Immature natural killer cell (primary cell): Measurements from ENCODE around the gene FGF22. TPM values are rescaled to one million over a fixed set of nuclear protein-coding genes. Genes with fewer than 3 reads are reported as not detected.

Experiments used
- DNase-seq, 3 donors: peaks; one replicate each; pipeline ENCODE4 v3.0.0; 2022; ENCODE audit warnings: mixed read lengths in 1 of 3
- H3K27ac Mint-ChIP-seq, 6 donors: one replicate each; pipeline ENCODE4 v1.8.0; 2020; ENCODE audit warnings: mixed read lengths in 6 of 6, mild to moderate bottlenecking in 5 of 6, inconsistent platforms in 4 of 6, moderate library complexity in 3 of 6
- H3K27me3 Mint-ChIP-seq, 3 donors: one replicate each; pipeline ENCODE4 v1.8.0; 2020 to 2021; ENCODE audit warnings: low read depth in 3 of 3, mild to moderate bottlenecking in 3 of 3, mixed read lengths in 3 of 3, moderate library complexity in 3 of 3, inconsistent platforms in 1 of 3
- H3K36me3 Mint-ChIP-seq, 3 donors: one replicate each; pipeline ENCODE4 v1.8.0; 2020; ENCODE audit warnings: mixed read lengths in 3 of 3, inconsistent platforms in 2 of 3, mild to moderate bottlenecking in 2 of 3
- H3K4me1 Mint-ChIP-seq, 2 donors: one replicate each; pipeline ENCODE4 v1.8.0; 2020; ENCODE audit warnings: inconsistent platforms in 2 of 2, mild to moderate bottlenecking in 2 of 2, mixed read lengths in 2 of 2, moderate library complexity in 1 of 2
- H3K4me3 Mint-ChIP-seq, 5 donors: one replicate each; pipeline ENCODE4 v1.8.0; 2020; ENCODE audit warnings: mild to moderate bottlenecking in 5 of 5, mixed read lengths in 5 of 5, inconsistent platforms in 3 of 5, moderate library complexity in 3 of 5
- H3K9me3 Mint-ChIP-seq, 6 donors: one replicate each; pipeline ENCODE4 v1.8.0; 2020; ENCODE audit warnings: mild to moderate bottlenecking in 6 of 6, mixed read lengths in 6 of 6, inconsistent platforms in 4 of 6, moderate library complexity in 3 of 6
- polyA plus RNA-seq, 3 donors: library from polyadenylated mRNA; unstranded; fragments of 300-500 nt; fragmentation: Illumina TruSeq; gene quantifications; one replicate each; pipeline ENCODE4 v1.2.3, GENCODE V29; 2021

The FGF22 gene
- polyA plus RNA-seq, 3 donors from 2014 or later, result 0.54 TPM; not detected in 2

DNA sequence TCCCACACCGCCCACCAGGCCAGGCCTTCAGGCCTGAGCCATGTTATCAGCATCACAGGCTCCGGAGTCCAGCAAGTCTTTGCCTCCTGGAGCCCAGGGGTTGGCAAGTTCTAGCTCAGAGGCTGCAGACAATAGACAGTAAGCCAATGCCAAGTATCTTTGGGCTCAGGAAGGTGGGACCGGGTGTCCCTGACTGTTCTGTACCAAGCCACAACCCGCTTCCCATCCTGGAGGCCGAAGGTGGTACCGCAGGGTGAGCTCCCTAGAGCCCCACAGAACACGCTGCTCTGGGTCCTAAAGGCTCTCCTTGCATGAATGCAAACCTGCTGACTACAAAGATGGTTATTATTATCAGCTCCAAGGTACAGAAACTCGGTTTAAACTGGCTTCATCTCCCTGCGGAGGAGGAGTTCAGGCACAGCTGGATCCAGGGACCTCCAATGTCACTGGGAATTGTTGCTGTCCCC, 31.0 kb downstream of the FGF22 start:
- H3K27me3 Mint-ChIP-seq, result peaks cover 9 to 14% (median 11%) of the 10 kb centered on the region in 3 donors
- no peak for DNase-seq
- H3K4me1 Mint-ChIP-seq, result peaks cover 0 to 2% of the 10 kb centered on the region in 2 donors
- H3K9me3 Mint-ChIP-seq, result peaks cover 0 to 3% (median 0%) of the 10 kb centered on the region in 6 donors
- no peak overlapping the region for H3K4me3 Mint-ChIP-seq
- H3K27ac Mint-ChIP-seq, result no peak overlapping the region
- no peaks in the 10 kb centered on the region for H3K36me3 Mint-ChIP-seq

GRCh38 chr19:674282-675151, 34.8 kb downstream of the FGF22 start:
- no peak overlapping the region for H3K4me3 Mint-ChIP-seq
- DNase-seq, result no peak
- H3K9me3 Mint-ChIP-seq, result no peaks in the 10 kb centered on the region
- H3K36me3 Mint-ChIP-seq, result no peaks in the 10 kb centered on the region
- H3K27ac Mint-ChIP-seq, result no peak overlapping the region
- peaks cover 0 to 3% of the 10 kb centered on the region in 2 donors for H3K4me1 Mint-ChIP-seq
- H3K27me3 Mint-ChIP-seq, result peaks cover 3 to 12% (median 11%) of the 10 kb centered on the region in 3 donors

DNA sequence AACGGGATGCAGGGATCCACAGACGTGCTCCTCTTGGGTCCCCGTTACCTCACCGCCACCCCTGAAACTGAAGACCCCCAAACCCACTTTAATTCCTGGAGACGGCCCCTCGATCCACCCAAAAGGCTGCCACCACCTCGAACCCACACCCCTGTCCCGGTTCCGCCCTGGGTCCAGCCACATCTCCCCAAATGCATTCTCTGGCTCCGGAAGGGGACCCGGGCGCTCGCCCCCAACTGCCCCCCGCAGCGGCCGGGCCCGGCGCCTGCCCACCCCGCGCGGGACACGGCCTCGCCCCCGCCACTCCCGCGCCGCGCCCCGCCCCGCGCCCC, 36.3 kb downstream of the FGF22 start:
- no peak for DNase-seq
- Mint-ChIP-seq H3K27ac (no peak overlapping the region), H3K27me3 (peaks cover 11 to 15% (median 15%) of the 10 kb centered on the region in 3 donors), H3K36me3 (no peaks in the 10 kb centered on the region), H3K4me1 (peaks cover 0 to 3% of the 10 kb centered on the region in 2 donors), H3K9me3 (no peaks in the 10 kb centered on the region), H3K4me3 (no peak overlapping the region)

- H3K27ac Mint-ChIP-seq, result no peak within 1 kb of the TSS
- no peaks in the 10 kb centered on the region for H3K36me3 Mint-ChIP-seq
- DNase-seq, result no peak
- H3K4me3 Mint-ChIP-seq, result peak within 1 kb of the TSS in 2 of 5 donors; percentile 14 to 33
- peaks cover 0 to 4% of the 10 kb centered on the region in 2 donors for H3K4me1 Mint-ChIP-seq
- no peaks in the 10 kb centered on the region for H3K9me3 Mint-ChIP-seq
- H3K27me3 Mint-ChIP-seq, result peaks cover 12 to 15% (median 15%) of the 10 kb centered on the region in 3 donors
These were observed 36.8 kb downstream of the FGF22 start, which contains the start of gene FSTL3 for GRCh38 chr19:676339-677105. Gene FSTL3 (plus strand): TSS chr19:676392. CDS start chr19:676424, 32 bp downstream.

DNA sequence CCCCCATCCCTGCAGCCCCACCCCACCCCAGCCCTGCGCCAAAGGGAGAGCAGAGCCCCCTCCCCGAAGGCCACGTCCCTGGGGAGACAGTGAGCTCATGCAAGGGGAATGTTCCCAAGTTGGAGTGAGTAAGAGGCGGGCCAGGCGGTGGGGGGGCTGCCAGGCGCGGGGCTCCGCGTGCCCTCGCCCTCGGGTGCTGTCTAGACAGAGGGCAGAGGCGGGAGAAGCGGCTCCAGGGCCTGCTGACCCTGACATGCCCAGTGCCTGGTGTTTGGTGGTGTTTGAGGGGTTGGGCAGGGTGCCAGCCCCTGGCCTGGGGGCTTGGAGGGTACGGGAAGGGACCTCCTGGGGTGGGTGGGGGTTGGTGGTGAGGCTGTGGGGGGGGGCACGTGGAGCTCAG, 37.5 kb downstream of the FGF22 start:
- Mint-ChIP-seq H3K27ac (no peak overlapping the region), H3K36me3 (no peaks in the 10 kb centered on the region), H3K4me1 (peaks cover 0 to 7% of the 10 kb centered on the region in 2 donors), H3K4me3 (no peak overlapping the region), H3K9me3 (no peaks in the 10 kb centered on the region), H3K27me3 (peaks cover 12 to 15% (median 15%) of the 10 kb centered on the region in 3 donors)
- no peak for DNase-seq

DNA sequence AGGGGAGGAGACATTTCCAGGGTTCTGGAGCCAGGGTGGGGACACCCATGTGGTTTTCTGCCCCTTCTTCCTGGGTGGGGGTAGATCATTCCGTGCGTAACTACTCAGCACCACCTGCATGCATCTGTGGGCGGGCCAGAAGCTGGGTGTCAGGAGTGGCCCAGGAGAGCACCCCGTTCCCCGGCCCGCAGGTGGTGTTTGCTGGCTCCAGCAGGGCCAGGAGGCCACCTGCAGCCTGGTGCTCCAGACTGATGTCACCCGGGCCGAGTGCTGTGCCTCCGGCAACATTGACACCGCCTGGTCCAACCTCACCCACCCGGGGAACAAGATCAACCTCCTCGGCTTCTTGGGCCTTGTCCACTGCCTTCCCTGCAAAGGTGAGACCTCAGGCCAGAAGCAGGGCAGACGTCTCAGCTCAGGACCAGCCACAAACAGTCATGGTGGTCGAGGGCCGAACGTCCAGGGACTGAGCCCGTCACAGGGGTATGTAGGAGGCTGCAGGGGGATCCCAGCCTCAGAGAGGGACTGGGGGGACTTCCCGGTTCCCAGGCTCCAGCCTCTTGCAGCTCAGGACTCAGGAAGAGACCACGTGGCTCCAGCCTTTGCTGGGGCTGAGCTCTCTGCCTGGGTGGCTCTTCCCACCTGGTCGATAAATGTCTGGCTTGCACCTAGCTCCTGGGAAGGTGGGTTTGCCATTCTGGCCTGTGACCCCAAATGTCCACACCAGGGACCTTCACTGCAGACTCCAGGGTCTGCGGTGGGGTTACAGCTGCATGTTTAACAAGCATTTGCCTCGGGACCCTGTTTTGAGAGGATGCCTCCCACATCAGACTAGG, 38.1 kb downstream of the FGF22 start:
- peaks cover 0 to 7% of the 10 kb centered on the region in 2 donors for H3K4me1 Mint-ChIP-seq
- H3K27ac Mint-ChIP-seq, result no peak overlapping the region
- H3K9me3 Mint-ChIP-seq, result no peaks in the 10 kb centered on the region
- peaks cover 12 to 15% (median 15%) of the 10 kb centered on the region in 3 donors for H3K27me3 Mint-ChIP-seq
- no peak overlapping the region for H3K4me3 Mint-ChIP-seq
- no peaks in the 10 kb centered on the region for H3K36me3 Mint-ChIP-seq
- DNase-seq, result no peak

DNA sequence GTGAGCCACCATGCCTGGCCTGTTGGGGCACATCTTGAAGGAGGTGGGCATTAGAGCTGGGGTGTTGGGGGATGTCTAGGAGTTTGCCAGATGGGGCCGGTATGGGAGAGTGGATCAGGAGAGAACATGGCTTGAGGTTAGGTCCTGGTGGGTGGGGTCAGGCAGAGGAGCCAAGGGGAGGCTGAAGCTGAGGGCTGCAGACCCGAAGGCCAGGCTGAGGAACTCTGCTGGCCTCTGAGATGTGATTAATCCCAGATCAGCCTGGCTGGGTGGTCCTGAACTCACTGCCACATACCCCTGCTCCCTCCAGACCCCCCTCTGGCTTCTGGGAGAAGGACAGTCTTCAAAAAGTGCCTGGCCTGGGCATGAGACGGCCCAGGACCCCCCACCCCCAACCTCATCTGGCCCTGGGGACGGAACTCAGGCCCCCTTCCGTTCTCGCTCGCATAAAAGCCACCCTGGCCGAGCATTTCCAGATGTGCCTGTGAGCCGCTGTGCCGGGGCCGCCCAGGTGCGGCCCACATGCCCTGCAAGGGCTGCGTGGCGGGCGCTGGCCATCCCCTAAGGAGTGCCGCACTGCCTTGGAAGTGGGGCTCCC, 39.2 kb downstream of the FGF22 start:
- no peak for DNase-seq
- H3K27me3 Mint-ChIP-seq, result peaks cover 11 to 13% (median 12%) of the 10 kb centered on the region in 3 donors
- peak overlapping the region in 4 of 6 donors; percentile 16 to 83 (median 44) for H3K27ac Mint-ChIP-seq
- no peaks in the 10 kb centered on the region for H3K36me3 Mint-ChIP-seq
- peak overlapping the region in 4 of 5 donors; percentile 54 to 68 (median 60) for H3K4me3 Mint-ChIP-seq
- H3K9me3 Mint-ChIP-seq, result no peaks in the 10 kb centered on the region
- peaks cover 0 to 7% of the 10 kb centered on the region in 2 donors for H3K4me1 Mint-ChIP-seq

DNA sequence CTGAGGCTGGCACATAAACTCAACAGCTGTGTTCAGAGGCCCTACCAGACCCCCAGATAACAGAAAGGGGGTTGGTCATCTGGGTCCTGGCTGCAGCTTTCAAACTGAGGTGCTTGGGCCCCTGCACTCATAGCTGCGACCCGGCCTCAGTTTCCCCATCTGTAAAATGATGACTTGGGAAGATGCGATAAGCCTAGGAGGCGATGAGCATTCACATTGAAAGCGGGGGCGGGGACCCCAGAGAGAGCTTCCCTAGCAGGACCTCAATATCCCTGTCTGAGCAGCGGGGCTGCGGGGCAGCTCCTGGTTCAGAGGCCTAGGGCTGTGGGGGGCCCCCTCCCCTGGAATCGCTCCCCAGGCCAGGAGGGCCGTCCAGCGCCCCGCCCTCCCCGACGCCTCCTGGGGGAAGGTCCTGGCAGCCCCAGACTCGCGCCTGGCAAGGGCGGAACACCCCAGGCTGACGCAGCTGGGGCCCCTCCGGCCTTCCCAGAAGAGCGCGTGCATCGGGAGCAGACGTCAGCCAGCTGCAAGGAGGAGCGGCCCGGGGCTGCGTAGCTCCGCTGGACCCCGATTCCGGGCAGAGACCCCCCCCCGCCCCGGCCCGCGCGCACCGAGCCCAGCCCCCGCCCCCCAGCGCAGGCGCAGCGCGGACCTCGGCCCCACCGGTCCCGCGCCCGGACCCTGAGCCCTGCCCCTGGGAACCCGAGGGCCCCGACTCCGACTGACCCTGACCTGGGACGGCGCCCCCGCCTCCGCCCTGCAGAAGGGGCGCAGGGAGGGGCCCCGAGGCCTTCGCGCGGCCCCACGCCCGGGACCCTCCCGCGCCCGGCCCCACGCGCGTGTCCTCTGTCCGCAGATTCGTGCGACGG, 40.0 kb downstream of the FGF22 start:
- H3K4me1 Mint-ChIP-seq, result peaks cover 0 to 7% of the 10 kb centered on the region in 2 donors
- peak in 1 of 3 donors; percentile 28 for DNase-seq
- H3K9me3 Mint-ChIP-seq, result no peaks in the 10 kb centered on the region
- H3K4me3 Mint-ChIP-seq, result peak overlapping the region; percentile 48 to 99 (median 65)
- H3K27me3 Mint-ChIP-seq, result peaks cover 8 to 13% (median 12%) of the 10 kb centered on the region in 3 donors
- H3K27ac Mint-ChIP-seq, result peak overlapping the region in 1 of 6 donors; percentile 69
- no peaks in the 10 kb centered on the region for H3K36me3 Mint-ChIP-seq

DNA sequence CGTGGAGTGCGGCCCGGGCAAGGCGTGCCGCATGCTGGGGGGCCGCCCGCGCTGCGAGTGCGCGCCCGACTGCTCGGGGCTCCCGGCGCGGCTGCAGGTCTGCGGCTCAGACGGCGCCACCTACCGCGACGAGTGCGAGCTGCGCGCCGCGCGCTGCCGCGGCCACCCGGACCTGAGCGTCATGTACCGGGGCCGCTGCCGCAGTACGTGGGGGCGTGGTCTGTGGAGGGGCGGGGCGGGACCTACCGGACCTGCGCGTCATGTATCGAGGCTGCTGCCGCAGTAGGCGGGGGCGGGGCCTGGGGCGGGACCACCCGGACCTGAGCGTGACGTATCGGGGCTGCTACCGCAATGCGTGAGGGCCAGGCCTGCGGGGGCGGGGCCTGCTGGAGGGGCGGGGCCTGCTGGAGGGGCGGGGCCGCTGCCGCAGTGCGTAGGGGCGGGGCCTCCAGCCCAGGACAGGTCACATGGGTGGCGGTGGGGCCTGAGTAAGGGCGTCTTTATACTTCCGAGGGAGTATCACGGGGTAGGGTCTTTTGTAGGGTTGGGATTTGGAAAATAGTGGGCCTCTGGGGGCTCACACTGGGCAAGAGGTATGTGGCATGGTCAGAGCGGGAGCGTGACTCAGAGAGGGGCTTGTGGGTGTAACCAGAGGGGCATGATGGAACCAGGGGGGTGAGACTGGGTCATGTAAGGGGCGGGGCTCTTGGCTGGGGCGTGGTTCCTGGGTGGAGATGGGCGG, 40.8 kb downstream of the FGF22 start:
- H3K27ac Mint-ChIP-seq, result peak overlapping the region; percentile 93 to 100 (median 98)
- H3K4me3 Mint-ChIP-seq, result peak overlapping the region; percentile 88 to 99 (median 97)
- no peaks in the 10 kb centered on the region for H3K36me3 Mint-ChIP-seq
- H3K9me3 Mint-ChIP-seq, result no peaks in the 10 kb centered on the region
- H3K4me1 Mint-ChIP-seq, result peaks cover 0 to 5% of the 10 kb centered on the region in 2 donors
- DNase-seq, result peak; percentile 96 to 97 (median 96)
- peaks cover 4 to 10% (median 8%) of the 10 kb centered on the region in 3 donors for H3K27me3 Mint-ChIP-seq

DNA sequence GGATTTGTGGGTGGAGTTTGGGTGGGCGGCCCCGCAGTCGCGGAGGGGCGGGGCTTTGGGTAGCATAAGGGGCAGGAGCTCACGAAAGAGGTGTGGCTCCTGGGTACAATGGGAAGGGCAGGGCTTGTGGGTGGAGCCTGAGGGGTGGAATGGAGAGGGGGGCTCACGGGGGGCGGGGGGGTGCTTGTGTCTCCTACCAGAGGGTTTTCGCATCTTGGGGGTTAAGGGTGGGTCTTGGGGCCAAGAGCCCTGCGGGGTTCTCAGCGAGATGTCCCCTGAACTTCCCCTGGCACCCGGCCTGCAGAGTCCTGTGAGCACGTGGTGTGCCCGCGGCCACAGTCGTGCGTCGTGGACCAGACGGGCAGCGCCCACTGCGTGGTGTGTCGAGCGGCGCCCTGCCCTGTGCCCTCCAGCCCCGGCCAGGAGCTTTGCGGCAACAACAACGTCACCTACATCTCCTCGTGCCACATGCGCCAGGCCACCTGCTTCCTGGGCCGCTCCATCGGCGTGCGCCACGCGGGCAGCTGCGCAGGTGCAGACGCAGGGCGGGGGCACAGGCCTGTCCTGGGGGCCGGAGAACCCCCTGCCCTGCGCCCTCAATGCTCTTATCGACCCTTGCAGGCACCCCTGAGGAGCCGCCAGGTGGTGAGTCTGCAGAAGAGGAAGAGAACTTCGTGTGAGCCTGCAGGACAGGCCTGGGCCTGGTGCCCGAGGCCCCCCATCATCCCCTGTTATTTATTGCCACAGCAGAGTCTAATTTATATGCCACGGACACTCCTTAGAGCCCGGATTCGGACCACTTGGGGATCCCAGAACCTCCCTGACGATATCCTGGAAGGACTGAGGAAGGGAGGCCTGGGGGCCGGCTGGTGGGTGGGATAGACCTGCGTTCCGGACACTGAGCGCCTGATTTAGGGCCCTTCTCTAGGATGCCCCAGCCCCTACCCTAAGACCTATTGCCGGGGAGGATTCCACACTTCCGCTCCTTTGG, 41.6 kb downstream of the FGF22 start:
- H3K27me3 Mint-ChIP-seq, result peaks cover 4 to 9% (median 7%) of the 10 kb centered on the region in 3 donors
- DNase-seq, result peak; percentile 68 to 70 (median 68)
- H3K27ac Mint-ChIP-seq, result peak overlapping the region; percentile 93 to 100 (median 98)
- H3K4me1 Mint-ChIP-seq, result peaks cover 0 to 5% of the 10 kb centered on the region in 2 donors
- no peaks in the 10 kb centered on the region for H3K36me3 Mint-ChIP-seq
- peak overlapping the region; percentile 88 to 99 (median 97) for H3K4me3 Mint-ChIP-seq
- no peaks in the 10 kb centered on the region for H3K9me3 Mint-ChIP-seq
